Suprapubic skin (tissue), 3 donors: ENCODE measurements around the gene TOR1AIP2.

Source experiments
- CTCF ChIP-seq, 2 donors: fragments of 200-600 bp in 1 of 2; fragments of 450-650 bp in 1 of 2; sonication (generic) in 1 of 2; IDR thresholded peaks; one replicate each; pipeline ENCODE4 v1.5.1; 2016 to 2019; ENCODE audit warnings: antibody characterized with exemption in 2 of 2, mild to moderate bottlenecking in 1 of 2, moderate library complexity in 1 of 2
- EP300 ChIP-seq: sonication (generic); formaldehyde crosslinking; IDR thresholded peaks from one replicate; pipeline ENCODE4 v1.6.1; 2017; ENCODE audit warnings: antibody characterized with exemption
- POLR2A ChIP-seq, 2 donors: fragments of 450-650 bp; IDR thresholded peaks; one replicate each; pipeline ENCODE4 v1.6.1; 2017; ENCODE audit warnings: antibody characterized with exemption in 2 of 2, mild to moderate bottlenecking in 2 of 2, moderate library complexity in 2 of 2

- no peak for TF ChIP-seq CTCF (IDR thresholded peaks at IDR 0.05)
- TF ChIP-seq POLR2A (IDR thresholded peaks at IDR 0.05), result no peak
- no peak for TF ChIP-seq EP300
Measured at GRCh38 chr1:179925302-179925701, 47.7 kb upstream of the TOR1AIP2 start.
